HT-29 (cell line): ENCODE data around the gene INF2. TPM values are rescaled to one million over a fixed set of nuclear protein-coding genes. Genes with fewer than 3 reads are reported as not detected.

ENCODE experiments used
- DNase-seq: peaks from one replicate; pipeline ENCODE4 v3.0.0-alpha.2; 2015; ENCODE audit warnings: low spot score
- total RNA-seq: library from RNA; depleted of rRNA; stranded (reverse); fragments of >200 nt; shearing (Covaris generic); gene quantifications from 2 replicates; pipeline ENCODE4 v1.2.3, GENCODE V29; 2014

The INF2 gene
- total RNA-seq, 1 experiment from 2014 or later: 322 TPM

DNA sequence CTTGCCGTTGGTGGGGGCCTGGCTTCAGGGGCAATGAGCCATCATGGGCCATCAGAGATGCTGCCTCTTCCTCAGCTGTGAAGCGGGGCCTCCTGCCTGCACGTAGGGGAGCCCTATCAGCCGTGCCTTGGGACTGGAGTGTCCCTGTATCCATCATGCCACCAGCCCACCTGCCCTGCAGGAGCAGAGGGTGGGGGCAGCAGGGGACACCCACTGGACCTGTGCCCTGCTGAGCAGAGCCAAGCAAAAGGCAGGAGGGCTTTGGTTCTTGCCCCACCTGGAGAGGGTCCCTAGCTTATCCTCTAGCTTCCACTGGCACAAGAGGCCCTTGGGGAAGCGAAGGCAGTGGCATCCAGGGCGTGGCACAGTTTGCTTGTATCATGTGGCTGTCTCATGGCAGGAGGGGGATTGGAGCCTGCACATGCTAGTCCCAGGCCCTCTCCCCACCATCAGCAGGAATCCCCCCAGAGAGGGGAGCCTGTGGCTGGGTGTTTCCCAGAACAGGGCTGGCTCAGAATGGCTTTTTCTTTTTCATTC, 44.7 kb downstream of the INF2 start:
- DNase-seq: no peak

DNA sequence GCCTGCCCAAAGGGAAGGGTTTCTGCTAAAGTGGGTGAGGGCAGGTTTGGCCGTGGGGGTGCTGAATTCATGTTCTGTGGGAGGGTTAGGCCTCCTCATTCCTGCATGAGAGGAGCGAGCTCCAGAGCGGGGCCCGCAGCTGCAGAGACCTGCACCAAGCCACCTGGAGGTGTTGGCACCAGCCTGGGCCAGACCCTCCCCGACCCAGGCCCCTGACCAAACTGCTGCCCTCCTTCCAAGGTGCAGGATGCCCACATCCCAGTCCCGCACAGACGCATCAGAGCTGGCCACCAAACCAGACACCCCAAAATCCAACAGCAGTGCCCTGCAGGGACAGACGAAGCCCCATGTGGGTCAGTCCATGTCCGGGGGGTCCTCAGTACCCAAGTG, 45.2 kb downstream of the INF2 start:
- no peak for DNase-seq

DNA sequence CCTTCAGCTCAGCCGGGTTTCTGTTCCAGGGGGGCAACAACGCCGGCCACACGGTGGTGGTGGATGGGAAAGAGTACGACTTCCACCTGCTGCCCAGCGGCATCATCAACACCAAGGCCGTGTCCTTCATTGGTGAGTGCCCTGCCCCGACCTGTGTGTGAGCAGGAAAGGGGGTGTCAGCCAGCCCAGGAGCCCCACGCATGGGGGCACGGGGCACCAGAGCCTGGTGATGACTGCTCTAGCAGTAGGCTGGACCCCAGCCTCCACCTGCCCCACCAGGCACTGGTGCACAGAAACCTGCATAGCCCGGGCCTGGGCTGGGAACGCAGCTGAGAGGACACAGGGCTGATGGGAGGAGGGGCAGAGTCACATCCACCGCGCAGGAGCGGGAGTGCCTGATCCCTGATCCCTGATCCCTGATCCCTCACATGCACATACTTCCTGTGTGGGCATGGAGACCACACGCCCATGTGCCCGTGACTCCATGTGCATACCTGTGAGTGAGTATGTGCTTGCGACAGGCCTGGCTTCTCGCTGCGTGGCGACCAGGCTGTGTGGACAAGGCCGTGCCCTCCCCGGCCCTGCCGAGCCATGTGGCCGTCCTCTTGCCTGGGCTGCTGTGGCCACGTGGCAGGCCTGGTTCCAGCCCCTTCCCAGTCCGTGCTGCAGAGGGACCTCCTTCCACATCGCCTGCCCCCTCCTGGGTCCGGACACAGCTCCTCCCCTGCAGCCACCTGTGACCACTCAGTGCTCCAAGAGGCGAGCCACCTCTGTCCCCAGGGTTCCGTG, 45.8 kb downstream of the INF2 start:
- DNase-seq: no peak

DNA sequence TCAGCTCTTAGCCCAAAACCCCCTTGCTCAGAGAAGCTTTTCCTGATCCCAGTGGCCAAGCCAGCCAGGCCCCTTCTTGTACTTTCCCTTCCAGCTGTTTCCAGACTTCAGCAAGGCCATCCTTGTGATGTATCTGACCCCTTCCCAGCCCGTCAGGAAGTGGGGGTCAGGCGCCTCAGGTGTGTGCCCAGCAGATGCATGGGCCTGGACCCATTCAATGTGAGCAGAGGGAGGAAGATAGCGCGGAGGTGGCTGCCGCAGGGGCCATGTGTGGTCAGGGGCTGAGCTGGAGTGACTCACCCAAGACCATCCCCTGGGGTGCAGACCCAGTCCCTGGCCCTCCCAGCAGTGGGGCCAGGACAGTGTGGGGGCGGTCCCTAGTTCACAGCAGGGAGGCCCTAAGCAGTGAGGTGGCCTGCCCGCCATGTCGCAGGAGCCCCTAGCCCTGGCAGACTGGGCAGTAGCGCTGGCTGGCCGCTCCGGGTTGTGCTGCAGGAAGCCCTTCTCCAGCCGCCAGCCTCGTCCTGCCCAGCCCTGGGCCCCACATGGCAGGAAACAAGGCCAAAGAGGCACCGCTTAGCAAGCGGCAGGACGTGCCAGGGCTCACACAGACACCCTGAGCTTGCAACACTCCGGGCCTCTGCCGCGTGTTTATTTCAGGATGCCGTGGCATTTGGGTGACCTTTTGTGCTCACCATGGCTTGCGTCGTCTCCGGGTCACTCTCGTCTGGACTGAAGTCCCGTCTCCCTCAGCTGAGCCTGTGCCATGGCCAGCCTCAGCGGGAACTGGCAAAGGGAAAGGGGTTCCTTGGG, 46.6 kb downstream of the INF2 start:
- DNase-seq: no peak

DNA sequence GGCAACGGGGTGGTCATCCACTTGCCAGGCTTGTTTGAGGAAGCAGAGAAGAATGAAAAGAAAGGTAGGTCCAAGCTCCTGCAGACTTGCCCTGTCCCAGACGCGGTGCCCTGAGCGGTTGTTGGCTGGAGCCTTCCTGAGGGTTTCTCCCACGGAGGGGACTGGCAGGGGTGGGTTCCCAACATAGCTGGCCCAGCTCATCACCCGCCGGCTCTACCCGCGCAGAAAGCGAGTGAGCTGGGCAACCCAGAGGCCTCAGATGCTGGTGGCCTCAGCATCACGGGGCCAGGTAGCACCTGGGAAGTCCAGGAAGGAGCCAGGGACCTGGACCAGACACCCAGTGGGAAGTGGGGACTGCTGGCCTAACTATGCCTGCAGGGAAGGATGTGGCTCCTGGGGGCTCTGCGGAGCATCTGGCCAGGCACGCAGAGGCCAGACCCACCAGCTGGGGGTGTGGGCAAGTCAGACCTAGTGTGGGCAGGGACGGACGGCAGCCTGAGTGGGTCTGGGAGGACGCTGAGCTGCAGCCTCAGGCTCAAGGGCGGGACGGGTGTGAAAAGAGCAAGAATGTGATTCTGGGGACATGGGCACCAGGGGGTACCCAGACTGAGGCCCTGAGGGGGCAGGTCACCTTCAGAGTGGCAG, 49.1 kb downstream of the INF2 start:
- no peak for DNase-seq

DNA sequence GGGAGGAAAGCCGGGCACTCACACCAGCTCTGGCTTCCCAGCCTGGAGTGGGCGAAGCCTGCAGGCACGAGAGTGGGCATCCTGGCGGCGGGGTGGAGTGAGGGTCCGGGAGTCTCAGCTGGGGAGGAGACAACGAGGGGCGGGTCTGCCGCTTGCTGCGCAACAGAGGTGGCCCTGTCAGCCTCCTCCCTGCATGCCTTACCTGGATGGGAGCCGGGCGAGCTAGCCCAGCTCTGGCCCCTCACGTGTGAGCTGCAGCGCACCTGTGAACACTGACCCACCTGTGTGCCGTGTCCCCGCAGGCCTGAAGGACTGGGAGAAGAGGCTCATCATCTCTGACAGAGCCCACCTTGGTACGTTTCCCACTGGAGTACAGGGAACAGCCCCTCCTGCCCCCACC, 49.6 kb downstream of the INF2 start:
- no peak for DNase-seq

DNA sequence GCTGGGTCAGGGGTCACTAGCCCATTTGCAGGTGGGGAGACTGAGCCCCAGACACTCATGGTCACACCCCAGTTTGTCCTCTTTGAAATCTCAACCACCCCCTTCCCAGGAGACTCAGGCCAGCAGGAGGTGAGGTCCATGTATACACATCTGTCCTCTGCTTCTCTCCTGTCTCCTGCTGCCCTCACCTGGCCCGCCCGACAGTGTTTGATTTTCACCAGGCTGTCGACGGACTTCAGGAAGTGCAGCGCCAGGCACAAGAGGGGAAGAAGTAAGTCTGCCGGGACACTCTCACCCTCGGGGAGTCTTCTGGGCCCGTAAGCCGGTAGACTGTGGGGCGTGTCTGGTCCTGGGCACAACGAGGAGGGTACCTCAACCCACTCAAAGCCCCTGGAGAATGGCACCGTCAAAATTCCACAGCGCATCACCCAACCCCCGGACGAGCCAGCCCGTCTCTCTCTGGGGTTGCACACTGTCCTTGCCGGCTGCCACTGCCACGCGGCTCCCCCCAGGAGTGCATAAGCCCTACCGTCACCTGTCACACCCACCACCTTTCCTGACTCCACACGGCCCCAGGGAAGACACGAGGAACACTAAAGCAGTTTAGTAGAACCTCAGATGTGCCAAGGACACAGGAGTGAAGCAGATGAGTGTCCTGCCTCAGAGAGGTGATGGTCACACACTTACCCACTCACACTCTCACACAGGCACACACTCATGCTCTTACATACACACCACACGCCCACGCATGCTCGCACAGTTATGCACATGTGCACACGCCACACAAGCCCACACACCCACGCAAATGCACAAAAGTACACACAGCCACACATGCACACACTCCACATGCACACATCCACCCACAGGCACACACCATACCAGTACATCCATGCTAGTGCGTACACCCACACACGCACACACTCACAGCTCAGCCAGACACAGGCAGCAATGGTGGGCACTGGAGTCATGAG, 50.4 kb downstream of the INF2 start:
- no peak for DNase-seq

DNA sequence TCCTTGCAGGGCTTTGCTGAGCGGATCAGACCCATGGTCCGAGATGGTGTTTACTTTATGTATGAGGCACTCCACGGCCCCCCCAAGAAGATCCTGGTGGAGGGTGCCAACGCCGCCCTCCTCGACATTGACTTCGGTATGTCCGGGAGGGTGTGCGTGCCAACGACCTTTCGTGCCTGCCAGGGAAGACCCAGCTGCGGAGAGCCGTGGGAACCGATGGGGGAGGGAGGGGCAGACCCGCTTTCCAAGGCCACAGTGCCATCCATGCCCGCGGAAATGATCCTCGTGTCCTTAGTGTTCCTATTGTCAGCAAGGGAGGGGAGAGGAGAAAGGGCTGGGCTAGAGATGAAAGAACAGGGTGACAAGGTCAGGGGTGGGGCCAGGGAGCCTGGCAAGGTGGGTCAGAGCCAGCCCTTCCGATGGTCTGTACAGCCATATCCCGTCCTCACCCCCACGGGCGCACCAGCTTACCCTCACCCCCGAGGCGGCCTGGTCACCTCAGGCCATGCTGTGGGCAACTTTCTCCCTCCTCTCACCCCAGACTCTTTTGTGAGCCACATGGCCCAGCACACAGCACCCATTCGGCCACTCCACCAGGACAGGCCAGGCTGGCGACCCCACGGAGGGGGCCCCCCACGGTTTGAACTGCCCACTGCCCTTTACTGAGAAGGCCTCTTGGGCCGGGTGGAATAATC, 51.8 kb downstream of the INF2 start:
- no peak for DNase-seq

DNA sequence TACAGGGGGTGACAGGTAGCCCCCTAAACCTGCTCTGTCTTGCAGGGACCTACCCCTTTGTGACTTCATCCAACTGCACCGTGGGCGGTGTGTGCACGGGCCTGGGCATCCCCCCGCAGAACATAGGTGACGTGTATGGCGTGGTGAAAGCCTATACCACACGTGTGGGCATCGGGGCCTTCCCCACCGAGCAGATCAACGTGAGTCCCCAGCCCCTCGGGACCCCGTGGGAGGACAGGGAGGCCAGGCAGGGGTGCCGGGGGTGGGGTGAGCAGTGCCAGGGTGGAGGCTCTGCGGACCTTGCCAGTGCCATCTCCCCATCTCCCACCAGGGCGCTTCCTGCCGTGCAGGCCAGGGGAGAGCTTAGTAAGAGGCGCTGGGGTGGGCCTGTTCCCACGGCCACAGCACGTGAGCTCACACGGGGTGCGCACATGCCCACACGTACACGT, 52.4 kb downstream of the INF2 start:
- no peak for DNase-seq

DNA sequence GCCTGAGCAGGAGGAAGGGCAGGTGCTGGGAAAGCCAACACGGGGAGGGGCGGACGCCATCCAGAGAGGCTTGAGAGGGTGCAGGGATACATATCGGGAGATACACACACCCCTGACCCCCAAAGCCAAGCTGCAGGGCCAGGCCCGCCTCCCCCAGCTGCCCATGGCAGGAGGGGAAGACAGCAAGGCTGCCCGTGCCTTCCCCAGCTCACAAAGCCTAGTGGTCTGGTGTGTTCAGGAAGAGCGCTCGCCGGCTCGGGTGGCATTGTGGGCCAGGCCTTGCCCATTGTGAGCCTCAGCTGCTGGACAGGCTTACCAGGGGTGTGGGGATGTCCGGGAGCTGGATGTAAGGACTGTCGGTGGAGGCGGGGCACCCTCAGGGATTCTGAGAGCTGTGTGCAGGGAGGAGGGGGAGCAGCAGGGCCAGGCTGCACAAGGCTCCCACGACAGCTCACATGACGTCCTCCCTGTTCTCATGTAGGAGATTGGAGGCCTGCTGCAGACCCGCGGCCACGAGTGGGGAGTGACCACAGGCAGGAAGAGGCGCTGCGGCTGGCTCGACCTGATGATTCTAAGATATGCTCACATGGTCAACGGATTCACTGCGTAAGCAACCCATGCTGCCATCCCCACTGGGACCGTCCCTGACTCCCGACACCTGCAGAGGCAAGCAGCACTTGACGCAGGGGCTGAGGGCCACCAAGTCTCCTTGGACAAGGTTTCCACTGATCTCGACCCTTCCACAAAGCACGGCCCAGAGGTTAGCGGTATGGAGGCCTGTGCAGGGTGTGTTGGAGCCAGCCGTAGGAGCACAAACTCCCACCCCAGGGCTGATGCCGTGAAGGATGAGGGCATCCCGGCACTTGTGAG, 53.4 kb downstream of the INF2 start:
- DNase-seq: no peak

DNA sequence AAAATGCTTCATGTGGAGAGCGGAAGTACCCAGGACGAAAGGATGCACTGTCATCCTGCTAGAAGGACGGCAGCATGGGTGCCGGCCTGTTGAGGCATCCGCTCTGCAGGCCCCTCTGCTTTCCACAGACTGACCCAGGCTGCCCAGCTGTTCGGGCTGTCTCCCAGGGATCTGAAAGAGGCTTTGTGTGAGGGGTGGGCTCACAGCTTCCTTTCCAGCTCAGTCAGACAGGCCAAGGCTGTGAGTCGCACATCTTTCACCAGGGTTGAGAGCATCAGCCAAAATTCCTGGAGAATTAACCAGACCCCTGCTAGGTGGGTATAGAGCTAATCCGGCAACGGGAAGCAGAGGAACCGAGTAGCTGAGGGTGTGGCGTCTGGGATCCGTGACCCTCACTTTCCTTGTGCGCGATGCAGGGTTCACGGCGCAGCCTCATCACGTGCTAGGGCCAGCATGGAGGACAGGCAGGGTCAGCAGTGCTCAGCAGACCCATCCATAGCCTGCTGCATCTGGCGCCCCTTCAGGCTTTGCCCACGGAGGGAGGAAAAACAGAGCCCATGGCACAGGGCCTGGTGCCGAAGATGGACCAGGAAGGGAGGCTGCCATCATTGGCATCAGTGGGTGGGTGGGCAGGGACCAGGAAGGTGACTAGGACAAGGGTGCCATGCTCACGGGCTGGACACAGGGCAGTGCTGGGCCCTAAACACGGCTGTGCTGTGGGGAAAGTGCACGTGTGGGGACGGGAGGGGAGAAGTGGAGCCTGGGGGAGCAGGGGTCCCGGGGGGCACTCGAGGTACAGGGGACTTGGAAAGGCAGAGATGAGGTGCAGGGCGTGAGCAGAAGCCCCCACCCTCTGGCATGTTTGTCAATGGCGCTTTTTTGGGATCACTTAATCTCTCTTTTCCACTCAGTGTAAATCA, 54.3 kb downstream of the INF2 start:
- no peak for DNase-seq

DNA sequence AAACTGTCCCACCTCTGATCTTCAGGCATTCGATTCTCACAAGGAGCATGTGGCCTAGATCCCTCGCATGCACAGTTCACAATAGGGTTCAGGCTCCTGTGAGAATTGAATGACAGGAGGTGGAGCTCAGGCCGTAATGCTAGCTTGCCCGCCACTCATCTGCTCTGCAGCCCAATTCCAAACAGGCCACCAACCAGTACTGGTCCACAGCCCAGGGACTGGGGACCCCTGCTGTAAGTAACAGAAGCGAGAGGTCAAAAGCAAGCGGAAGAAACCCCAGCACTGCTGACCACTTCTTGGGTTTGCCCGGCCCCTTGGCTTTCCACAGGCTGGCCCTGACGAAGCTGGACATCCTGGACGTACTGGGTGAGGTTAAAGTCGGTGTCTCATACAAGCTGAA, 55.1 kb downstream of the INF2 start:
- DNase-seq: no peak

DNA sequence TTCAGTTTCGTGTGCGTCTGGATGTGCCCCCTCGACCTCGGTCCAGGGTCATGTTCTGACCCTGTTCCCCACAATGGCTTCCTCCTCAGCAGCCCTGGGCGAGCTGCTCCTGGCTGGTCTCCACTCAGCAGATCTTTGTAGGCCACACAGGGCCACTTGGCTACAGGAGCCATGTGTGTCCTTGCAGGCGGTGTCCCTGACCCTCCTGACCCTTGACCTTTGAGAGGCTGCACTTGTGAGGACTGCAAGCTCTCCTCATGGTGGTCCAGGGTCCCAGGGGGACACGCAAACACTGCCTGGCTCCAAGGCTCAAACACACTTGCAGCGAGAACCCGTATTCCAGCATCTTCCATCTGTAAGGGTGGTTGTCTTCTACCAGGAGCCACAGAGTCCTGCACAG, 56.0 kb downstream of the INF2 start:
- no peak for DNase-seq

DNA sequence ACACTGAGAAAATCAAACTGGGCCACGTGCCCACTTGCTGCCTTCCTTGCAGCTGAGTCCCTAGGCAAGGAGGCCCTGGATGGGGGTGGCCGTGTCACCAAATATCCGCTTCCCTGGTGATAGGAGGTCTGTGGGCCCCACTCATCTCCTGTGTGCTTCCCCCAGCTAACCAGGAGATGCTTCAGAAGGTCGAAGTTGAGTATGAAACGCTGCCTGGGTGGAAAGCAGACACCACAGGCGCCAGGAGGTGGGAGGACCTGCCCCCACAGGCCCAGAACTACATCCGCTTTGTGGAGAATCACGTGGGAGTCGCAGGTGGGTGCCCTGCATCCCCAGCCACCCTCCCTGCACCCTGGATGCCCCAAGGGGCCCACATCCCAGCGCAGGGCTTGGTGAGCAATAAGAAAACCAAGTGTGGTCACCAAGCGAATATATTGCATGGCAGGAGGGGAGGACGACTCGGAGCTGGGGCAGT, 56.7 kb downstream of the INF2 start:
- no peak for DNase-seq

DNA sequence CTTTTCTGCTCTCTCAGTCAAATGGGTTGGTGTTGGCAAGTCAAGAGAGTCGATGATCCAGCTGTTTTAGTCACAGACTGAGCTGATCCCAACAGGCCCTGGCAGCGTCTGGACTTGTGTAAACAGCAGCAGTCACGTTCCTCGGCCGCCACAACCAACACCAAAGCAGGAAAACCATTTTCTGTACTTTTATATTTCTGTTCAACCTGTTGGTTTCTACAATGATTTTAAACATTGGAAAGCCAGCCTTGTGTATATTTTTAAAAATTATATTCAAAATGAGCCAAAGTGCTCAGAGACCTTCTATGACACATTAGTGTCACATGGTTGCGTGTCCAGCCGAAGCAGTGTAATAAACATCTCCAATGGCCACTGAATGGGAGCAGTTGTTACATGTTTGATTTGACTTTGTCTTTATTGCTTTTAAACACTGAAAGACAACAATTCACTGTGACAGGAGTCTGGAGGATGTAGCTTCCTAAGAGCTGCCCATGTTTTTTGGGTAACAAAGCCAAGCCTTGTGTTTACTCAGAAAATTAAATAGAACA, 57.6 kb downstream of the INF2 start:
- DNase-seq: no peak

DNA sequence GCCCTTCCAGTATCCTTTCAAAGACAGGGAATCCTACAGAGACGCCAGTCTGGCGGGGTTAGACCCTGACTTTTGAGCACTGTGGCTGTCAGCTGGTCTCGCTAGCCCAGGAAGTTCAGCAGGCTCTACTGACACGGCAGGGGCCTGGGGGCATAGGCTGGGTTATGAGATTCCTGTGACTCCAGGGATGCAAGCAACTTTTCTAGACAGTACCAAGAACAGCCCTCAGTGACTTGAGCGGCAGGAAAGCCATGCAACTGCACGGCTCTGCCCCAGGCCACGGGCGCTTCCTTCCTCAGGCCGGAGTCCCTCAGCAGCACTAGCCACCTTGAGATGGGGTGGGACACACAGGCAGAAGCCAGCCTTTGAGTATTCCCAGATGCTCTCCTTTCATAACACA, 58.5 kb downstream of the INF2 start:
- DNase-seq: no peak

DNA sequence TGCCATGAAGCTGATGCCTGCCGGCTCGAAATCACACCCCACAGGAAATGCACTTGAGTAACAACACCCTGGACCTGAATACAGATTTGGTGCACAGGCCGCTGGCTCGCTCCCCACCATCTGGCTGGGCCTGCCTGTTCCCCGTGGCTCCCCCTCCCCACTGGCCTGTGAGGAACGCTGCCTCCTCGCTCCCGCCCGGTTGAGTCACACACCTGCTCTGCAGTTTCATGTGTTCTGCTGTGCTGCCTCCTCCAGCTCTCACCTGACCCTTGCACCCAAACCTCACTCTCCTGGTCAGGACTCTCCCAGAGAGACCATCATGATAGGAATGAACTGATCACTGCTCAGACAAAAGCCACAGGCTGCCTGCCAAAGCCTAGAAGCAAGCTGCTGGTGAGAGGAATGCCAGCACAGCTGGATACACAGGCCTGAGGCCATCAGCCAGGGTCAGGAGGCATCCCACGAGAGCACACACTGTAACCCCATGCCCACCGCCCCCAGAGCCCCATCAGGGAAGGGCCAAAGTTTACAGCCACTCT, 59.8 kb downstream of the INF2 start:
- DNase-seq: peak; percentile 33
